ENCODE results near the gene KRT2. TPM values are rescaled to one million over a fixed set of nuclear protein-coding genes. Genes with fewer than 3 reads are reported as not detected.
A peak's percentile ranks its signal among the peaks of the same experiment; 100 is the strongest.

Gene KRT2
- total and polyA plus RNA-seq, 12 donors = 0.16 TPM; not detected in 11

- intact Hi-C loops (cut with DNase I) = no loop called here
- no peak for DNase-seq
- no peak overlapping the region for H3K4me3 ChIP-seq
- H3K27me3 ChIP-seq = peaks cover 6% of the 10 kb centered on the region
- H3K27ac ChIP-seq = no peak overlapping the region
- no peaks in the 10 kb centered on the region for H3K36me3 ChIP-seq (replicated peaks in 1 of 2)
- TF ChIP-seq POLR2A (IDR thresholded peaks at IDR 0.05) (no peak), CTCF (IDR thresholded peaks at IDR 0.05) (no peak)
- H3K4me1 ChIP-seq (replicated peaks in 1 of 2) = no peaks in the 10 kb centered on the region
- 81 to 89% (median 86%) methylated on average over 9 to 10 of the region's 10 CpGs for WGBS, 4 donors
- H3K9me3 ChIP-seq (replicated peaks in 1 of 3) = no peaks in the 10 kb centered on the region
These were observed 8.6 kb downstream of the KRT2 start for GRCh38 chr12:52643233-52644077.

- H3K4me3 ChIP-seq = no peak overlapping the region
- H3K4me1 ChIP-seq (replicated peaks in 1 of 2) = no peaks in the 10 kb centered on the region
- H3K27ac ChIP-seq = no peak overlapping the region
- WGBS, 4 donors = 67 to 76% (median 73%) methylated on average over 4 of the region's 4 CpGs
- H3K36me3 ChIP-seq (replicated peaks in 1 of 2) = no peaks in the 10 kb centered on the region
- no peak for DNase-seq
- intact Hi-C loops (cut with DNase I) = no loop called here
- H3K9me3 ChIP-seq (replicated peaks in 1 of 3) = no peaks in the 10 kb centered on the region
- TF ChIP-seq POLR2A (IDR thresholded peaks at IDR 0.05) = no peak
- no peak for TF ChIP-seq CTCF (IDR thresholded peaks at IDR 0.05)
- peaks cover 6% of the 10 kb centered on the region for H3K27me3 ChIP-seq
These were observed 10.5 kb downstream of the KRT2 start for GRCh38 chr12:52641468-52641867.

- Histone ChIP-seq H3K36me3 (replicated peaks in 1 of 2) (no peaks in the 10 kb centered on the region), H3K4me1 (replicated peaks in 1 of 2) (no peaks in the 10 kb centered on the region), H3K27ac (no peak overlapping the region), H3K9me3 (replicated peaks in 1 of 3) (no peaks in the 10 kb centered on the region), H3K27me3 (peaks cover 9% of the 10 kb centered on the region), H3K4me3 (no peak overlapping the region)
- DNase-seq = peak in 1 of 7 donors; percentile 11
- 57 to 77% (median 69%) methylated on average over 4 of the region's 4 CpGs for WGBS, 4 donors
- no peak for TF ChIP-seq POLR2A (IDR thresholded peaks at IDR 0.05)
- no peak for TF ChIP-seq CTCF (IDR thresholded peaks at IDR 0.05)
- intact Hi-C loops (cut with DNase I) = no loop called here
These were observed 14.7 kb downstream of the KRT2 start for GRCh38 chr12:52637299-52637698.

GRCh38 chr12:52636592-52637258 is 15.3 kb downstream of the KRT2 start:
- Histone ChIP-seq H3K36me3 (replicated peaks in 1 of 2) (no peaks in the 10 kb centered on the region), H3K9me3 (replicated peaks in 1 of 3) (no peaks in the 10 kb centered on the region), H3K27me3 (peaks cover 9% of the 10 kb centered on the region), H3K4me3 (no peak overlapping the region), H3K4me1 (replicated peaks in 1 of 2) (no peaks in the 10 kb centered on the region), H3K27ac (no peak overlapping the region)
- no peak for TF ChIP-seq CTCF (IDR thresholded peaks at IDR 0.05)
- TF ChIP-seq POLR2A (IDR thresholded peaks at IDR 0.05) = no peak
- DNase-seq = peak in 1 of 7 donors; percentile 17
- 47 to 74% (median 69%) methylated on average over 5 of the region's 5 CpGs for WGBS, 4 donors
- intact Hi-C loops (cut with DNase I) = no loop called here

Measured in adrenal gland (tissue), 12 donors.